Measurements from ENCODE around the gene CADPS. TPM values are rescaled to one million over a fixed set of nuclear protein-coding genes. Genes with fewer than 3 reads are reported as not detected.
"Not testable (repeated sequence)": the region's sequence is repeated elsewhere in the genome, so short reads cannot be mapped to it uniquely, and the experiment has no call there.

Gene CADPS
- total RNA-seq, 1 experiment from 2014 or later: 0.18 TPM

- no peak for DNase-seq (ENCODE audit: low read depth)
These were observed 273.0 kb downstream of the CADPS start for GRCh38 chr3:62602129-62602770.

GRCh38 chr3:62601238-62602070, 273.8 kb downstream of the CADPS start:
- peak; percentile 86 for DNase-seq (ENCODE audit: low read depth)

DNA sequence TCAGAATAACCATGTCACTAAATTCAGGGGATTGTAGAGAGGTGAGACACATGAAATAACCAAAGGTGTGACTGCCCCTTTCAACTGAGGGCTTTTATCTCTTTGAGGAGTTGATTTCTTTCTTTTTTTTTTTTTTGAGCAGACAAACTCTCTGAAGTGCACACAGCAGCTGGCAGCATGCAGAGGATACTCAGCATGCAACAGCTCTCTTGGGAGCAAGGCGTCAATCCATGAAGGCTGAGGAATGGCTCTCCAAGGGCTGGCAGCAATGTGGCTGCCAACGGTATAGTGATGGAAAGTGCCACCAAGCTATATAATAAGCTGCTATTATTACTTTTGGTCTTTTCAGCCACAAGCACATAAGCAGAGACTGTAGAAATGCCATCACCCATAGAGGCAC, 275.2 kb downstream of the CADPS start:
- DNase-seq (ENCODE audit: low read depth): no peak

DNA sequence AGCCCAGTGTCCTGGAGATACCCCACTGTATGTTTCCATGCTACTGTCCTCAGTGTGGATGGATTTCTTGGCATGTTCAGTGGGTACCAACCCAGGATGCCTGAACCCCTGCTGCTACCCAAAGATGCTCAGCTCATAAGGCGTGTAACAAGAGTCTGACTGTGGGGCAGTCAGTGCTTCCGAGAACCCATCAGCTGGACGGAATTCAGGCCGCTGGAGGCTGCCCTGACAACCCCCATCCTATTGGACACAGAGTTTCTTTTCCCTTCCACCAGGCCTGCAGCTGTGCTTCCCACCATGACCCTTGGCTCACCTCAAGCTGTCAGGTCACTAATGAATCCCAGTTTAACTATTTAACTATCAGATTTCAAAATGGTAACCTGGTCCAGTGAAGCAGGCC, 277.7 kb downstream of the CADPS start:
- no peak for DNase-seq (ENCODE audit: low read depth)

DNA sequence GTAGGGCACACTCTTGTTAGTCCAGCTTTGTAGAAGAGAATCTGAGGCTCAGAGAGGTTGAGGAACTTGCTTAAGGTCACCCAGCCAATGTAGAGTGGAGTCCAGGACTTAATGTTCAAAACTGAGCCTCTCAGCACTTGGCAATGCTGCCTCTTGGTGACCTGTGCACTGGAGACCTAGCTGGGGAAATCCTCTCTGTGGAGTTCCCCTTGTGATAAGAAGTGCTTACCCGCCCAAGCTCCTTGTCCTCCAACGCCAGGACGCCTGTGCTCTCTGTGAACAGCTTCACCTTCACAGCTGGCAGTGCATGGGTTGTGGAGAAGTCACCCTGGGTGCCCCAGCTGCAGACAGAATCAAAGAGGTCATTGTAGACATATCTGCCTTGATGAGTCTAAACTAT, 282.8 kb downstream of the CADPS start:
- no peak for DNase-seq (ENCODE audit: low read depth)

GRCh38 chr3:62589078-62589477, 286.1 kb downstream of the CADPS start:
- DNase-seq (ENCODE audit: low read depth): no peak

DNA sequence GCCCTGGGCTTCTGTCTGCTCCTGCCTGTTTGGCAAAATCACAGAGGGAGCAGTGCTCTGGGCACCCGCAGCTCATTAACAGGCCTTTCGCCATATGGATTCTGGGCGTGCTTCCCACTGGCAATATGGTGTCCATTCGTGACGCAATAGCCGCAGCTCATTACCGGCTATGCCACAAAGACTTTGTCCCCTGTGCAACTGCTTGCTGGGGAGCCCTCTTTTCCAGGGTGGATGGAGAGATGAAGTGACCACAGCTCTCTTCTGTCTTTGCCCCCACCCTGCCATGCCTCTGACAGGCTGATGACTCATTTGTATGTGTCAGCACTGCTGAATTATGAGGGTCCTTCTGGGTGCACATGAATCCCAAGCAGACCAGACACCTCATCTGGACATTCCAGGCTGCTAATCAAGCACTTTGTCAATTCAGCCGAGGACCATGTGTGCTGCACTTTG, 287.6 kb downstream of the CADPS start:
- DNase-seq (ENCODE audit: low read depth): peak; percentile 99

DNA sequence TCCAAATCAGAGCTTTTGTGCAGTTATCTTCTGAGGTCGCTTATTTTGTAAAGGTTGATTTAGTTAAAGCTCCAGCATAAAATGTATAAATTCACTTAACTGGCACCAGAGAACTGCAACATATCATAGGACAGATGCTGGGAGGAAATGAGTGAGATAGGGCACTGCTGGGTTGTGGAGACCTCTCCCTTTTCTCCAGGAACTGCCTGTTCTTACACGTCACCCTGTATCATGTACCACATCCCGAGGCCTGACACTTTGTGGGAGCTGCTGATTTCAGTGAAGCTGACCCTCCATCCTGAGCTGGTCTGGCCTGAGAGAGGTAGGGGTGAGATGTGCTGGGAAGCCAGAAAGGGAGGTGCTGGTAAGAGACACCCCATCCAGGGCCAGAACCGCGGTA, 288.0 kb downstream of the CADPS start:
- peak; percentile 94 for DNase-seq (ENCODE audit: low read depth)

DNA sequence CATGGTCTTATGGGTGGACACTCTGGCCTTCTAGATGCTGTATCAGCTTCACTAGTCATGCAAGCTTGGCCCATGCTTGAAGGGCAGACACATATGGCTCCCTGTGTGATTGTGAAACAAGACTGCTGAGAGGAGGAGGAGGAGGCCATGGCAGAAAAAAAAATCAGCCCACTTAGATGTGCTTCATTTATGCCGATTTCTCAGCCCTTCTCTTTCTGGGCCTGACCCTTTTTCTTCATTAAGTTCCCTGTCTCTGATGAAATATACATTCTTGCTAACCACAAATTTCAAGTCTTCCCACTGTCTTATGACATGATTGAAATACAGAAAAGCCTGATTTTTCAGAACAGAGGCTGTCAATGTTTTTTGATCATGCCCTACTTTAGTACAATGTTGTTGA, 288.9 kb downstream of the CADPS start:
- DNase-seq (ENCODE audit: low read depth): no peak

GRCh38 chr3:62585861-62586260, 289.4 kb downstream of the CADPS start:
- DNase-seq (ENCODE audit: low read depth): no peak

DNA sequence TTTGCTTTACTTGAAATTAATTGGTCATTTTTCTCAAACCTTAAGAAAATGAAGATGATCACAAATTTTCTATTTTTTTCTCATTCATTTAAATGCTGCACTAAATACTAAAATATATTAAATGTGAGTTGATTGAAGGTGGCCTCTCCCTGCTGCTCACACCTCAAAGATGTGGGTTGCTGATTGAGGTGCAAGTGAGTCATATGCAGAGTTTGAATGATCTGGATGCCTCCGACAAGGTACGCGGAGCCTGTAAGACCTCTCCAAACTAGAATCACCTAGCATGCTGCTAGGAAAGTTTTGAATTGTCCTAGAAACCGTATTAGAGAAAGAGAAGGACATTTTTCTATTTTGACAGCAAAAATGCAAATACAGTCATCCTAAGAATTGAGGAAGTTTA, 290.6 kb downstream of the CADPS start:
- no peak for DNase-seq (ENCODE audit: low read depth)

DNA sequence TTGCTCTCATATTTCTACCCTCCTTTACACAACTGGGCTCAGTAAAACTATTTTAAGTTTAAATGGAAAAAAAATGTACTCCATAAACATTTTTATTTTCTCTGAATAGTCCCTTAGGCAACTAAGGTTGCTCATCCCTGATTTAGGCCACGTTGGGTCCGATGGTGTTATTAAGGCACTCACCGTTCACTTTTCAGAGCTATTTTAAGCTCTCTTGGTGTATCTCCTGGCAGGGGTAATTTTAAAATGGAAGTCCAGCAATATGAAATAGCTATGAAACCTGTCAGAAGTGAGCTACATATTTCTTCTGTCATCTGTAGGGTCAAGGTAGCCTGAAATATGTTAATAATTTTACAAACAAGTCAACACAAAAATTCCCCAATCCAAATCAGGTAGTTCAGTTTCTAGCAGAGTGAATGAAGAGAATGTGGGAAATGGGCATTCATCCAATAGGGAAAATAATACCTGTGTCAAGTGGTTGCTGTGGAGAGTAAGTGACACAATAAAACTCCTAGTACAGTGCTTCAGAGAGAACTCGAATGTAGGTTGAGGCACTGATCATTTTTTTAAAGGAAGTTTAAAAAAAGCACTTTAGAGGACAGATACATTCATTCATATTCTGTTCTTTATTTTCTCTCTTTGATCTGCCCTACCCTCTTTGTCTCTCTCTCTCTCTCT, 292.6 kb downstream of the CADPS start:
- no peak for DNase-seq (ENCODE audit: low read depth)

- DNase-seq (ENCODE audit: low read depth): not testable (repeated sequence)
These were observed 294.7 kb downstream of the CADPS start for GRCh38 chr3:62580485-62580884.

DNA sequence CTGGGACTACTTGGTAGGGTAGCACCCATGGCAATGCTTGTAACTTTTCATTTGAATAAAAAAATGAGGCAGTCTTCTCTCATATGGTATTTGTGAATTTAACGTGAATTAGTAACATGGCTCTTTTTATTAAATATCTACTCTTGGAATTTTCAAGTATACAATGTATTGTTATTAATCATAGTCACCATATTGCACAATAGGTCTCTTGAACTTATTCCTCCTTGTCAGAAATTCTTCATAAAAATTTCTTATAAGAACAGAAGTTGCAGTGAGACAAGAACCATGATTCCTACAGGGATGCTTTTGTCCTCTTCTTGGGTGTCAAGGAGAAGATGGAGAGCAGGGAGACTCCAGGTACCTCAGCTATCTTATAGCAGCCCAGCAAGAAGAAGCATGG, 298.1 kb downstream of the CADPS start:
- DNase-seq (ENCODE audit: low read depth): no peak

DNA sequence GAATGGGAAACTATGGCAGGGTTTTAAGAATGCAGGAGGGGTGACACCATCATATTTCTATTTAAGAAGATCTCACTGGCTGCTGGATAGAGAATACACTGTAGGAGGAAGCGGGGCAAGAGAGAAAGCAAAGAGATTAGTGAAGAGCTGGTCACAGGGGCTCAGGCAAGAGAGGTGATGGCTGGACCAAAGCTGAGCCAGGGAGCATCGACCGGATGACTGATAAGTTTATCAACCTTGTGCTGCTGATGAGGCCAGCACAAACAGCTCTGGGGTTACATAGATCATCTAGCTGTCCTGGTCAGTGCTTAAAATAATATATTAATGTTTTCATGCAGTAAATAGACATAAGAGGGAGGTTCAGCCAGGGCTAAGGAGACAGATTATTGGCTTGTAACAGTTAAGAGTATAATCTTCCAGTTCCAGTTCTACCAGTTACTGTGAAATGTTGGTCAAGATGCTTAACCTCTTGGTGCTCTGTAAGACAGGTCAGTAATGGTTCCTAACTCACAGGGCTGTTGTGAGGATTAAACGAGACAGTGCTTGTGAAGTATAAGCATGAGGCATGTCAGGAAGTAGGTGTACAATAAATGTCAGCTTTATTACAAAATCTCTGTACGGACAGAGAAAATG, 300.8 kb downstream of the CADPS start:
- no peak for DNase-seq (ENCODE audit: low read depth)

DNA sequence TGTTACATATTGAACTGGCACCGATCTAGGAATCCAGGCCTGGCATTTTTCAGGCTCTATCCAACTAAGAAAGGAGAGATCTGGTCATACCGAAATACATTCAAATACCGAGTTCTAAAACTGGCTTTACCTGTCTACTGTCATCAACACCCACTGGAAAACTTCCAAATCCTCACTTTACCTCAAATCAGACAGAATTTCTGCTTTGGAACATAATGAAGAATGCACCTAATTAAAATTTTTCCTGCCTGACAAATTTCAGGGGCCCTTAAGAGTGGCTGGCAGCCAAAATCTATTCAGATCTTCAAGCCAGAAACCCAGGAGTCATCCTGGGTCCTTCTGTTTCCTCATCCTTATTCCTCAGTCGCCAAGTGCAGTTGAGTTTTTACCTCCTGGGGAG, 303.3 kb downstream of the CADPS start:
- no peak for DNase-seq (ENCODE audit: low read depth)

GRCh38 chr3:62570888-62571287, 304.3 kb downstream of the CADPS start:
- DNase-seq (ENCODE audit: low read depth): no peak

DNA sequence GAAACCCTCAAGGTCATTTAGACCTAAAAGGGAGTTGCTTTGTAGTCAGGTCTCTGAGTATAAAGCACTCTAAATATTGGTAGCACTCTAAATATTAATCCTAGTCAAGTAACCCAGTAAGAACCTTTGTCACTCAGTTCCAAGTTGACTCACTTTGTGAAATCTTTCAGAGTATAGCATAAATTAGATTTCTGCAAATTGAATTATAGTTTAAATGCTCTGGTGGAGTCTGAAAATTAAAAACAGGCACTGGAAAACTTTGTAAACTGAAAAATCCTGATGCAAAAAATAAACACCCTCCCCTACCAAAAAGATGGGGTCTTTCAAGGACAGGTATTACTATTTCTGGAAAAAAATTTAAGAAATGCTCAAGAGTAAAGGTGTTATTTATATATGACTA, 305.6 kb downstream of the CADPS start:
- no peak for DNase-seq (ENCODE audit: low read depth)

GRCh38 chr3:62567097-62568021, 307.9 kb downstream of the CADPS start:
- peak; percentile 83 for DNase-seq (ENCODE audit: low read depth)

GRCh38 chr3:62566022-62566557, 309.1 kb downstream of the CADPS start:
- DNase-seq (ENCODE audit: low read depth): no peak

Data from HT1080 (cell line).